Measurements from ENCODE around the gene CTAGE8.
"Not testable (repeated sequence)": the region's sequence is repeated elsewhere in the genome, so short reads cannot be mapped to it uniquely, and the experiment has no call there.

CTAGE8 gene

GRCh38 chr7:144269188-144269587, at the start of gene CTAGE8:
CTAGE8 (minus strand) TSS chr7:144269288; CDS start chr7:144269250, 38 bp downstream.
- not testable (repeated sequence) for DNase-seq

- not testable (repeated sequence) for DNase-seq
Observed at GRCh38 chr7:144317537-144317936, 48.4 kb upstream of the CTAGE8 start.

- DNase-seq: not testable (repeated sequence)
Observed at GRCh38 chr7:144311872-144312469, 42.9 kb upstream of the CTAGE8 start, which contains the start of gene OR2A1. OR2A1 (plus strand) TSS chr7:144312419; CDS start chr7:144318125, 5,706 bp downstream.

GRCh38 chr7:144311218-144311617, 42.1 kb upstream of the CTAGE8 start:
- not testable (repeated sequence) for DNase-seq

- not testable (repeated sequence) for DNase-seq
Observed at GRCh38 chr7:144309702-144310101, 40.6 kb upstream of the CTAGE8 start.

- not testable (repeated sequence) for DNase-seq
Observed at GRCh38 chr7:144305156-144305555, 36.1 kb upstream of the CTAGE8 start.

- DNase-seq: not testable (repeated sequence)
Observed at GRCh38 chr7:144303607-144304006, 34.5 kb upstream of the CTAGE8 start.

- DNase-seq: not testable (repeated sequence)
Observed at GRCh38 chr7:144302578-144303303, 33.7 kb upstream of the CTAGE8 start.

- not testable (repeated sequence) for DNase-seq
Observed at GRCh38 chr7:144293794-144294499, 24.9 kb upstream of the CTAGE8 start.

- DNase-seq: peak; percentile 12
Observed at GRCh38 chr7:144292384-144293161, 23.5 kb upstream of the CTAGE8 start.

- DNase-seq: not testable (repeated sequence)
Observed at GRCh38 chr7:144291607-144292006, 22.5 kb upstream of the CTAGE8 start.

- DNase-seq: not testable (repeated sequence)
Observed at GRCh38 chr7:144287171-144287784, 18.2 kb upstream of the CTAGE8 start.

- DNase-seq: not testable (repeated sequence)
Observed at GRCh38 chr7:144283716-144284115, 14.6 kb upstream of the CTAGE8 start.

GRCh38 chr7:144282490-144282889, 13.4 kb upstream of the CTAGE8 start:
- not testable (repeated sequence) for DNase-seq

- DNase-seq: not testable (repeated sequence)
Observed at GRCh38 chr7:144281981-144282380, 12.9 kb upstream of the CTAGE8 start.

- not testable (repeated sequence) for DNase-seq
Observed at GRCh38 chr7:144280010-144280409, 10.9 kb upstream of the CTAGE8 start.

- DNase-seq: not testable (repeated sequence)
Observed at GRCh38 chr7:144275281-144275680, 6.2 kb upstream of the CTAGE8 start.

GRCh38 chr7:144264692-144265091, 4.4 kb downstream of the CTAGE8 start, which contains the start of gene OR2A7:
OR2A7 (minus strand) TSS chr7:144264792; CDS start chr7:144259628, 5,164 bp downstream.
- not testable (repeated sequence) for DNase-seq

- DNase-seq: not testable (repeated sequence)
Observed at GRCh38 chr7:144262128-144262527, 7.0 kb downstream of the CTAGE8 start.

GRCh38 chr7:144259067-144259466, 10.0 kb downstream of the CTAGE8 start:
- DNase-seq: not testable (repeated sequence)

- no peak for DNase-seq
Observed at GRCh38 chr7:144256112-144256511, 13.0 kb downstream of the CTAGE8 start.

- DNase-seq: no peak
Observed at GRCh38 chr7:144255471-144255897, 13.6 kb downstream of the CTAGE8 start.

Data from CD4-positive, alpha-beta T cell treated with Interleukin-15 for 1 hour (primary cell).